HFF-Myc (cell line): ENCODE data around the gene HRK.

ENCODE experiments used
- DNase-seq: peaks from one replicate; pipeline ENCODE4 v3.0.0-alpha.2; 2011; ENCODE audit warnings: low read depth; ENCODE audit errors: extremely low read depth
- H3K4me3 ChIP-seq: replicated peaks from 2 replicates; pipeline ENCODE4 v1.5.1; 2011; ENCODE audit warnings: low read depth, mild to moderate bottlenecking, control low read depth, low read length
- CTCF ChIP-seq: IDR thresholded peaks from 2 replicates; pipeline ENCODE4 v1.5.1; 2012; ENCODE audit warnings: mild to moderate bottlenecking, low read depth, low read length, control low read depth; ENCODE audit errors: missing control alignments

The HRK gene

GRCh38 chr12:116880213-116880816 is 926 bp downstream of the HRK start:
- no peak for TF ChIP-seq CTCF
- no peak for DNase-seq
- peak overlapping the region; percentile 24; the same call in 1 of the 2 replicates for H3K4me3 ChIP-seq

- no peak overlapping the region for H3K4me3 ChIP-seq
- TF ChIP-seq CTCF: no peak
- no peak for DNase-seq
Measured at GRCh38 chr12:116879509-116880212, 1.6 kb downstream of the HRK start.

GRCh38 chr12:116878567-116879508 is 2.4 kb downstream of the HRK start:
- DNase-seq: no peak
- no peak overlapping the region for H3K4me3 ChIP-seq
- TF ChIP-seq CTCF: no peak

- no peak overlapping the region for H3K4me3 ChIP-seq
- DNase-seq: no peak
- TF ChIP-seq CTCF: no peak
Measured at GRCh38 chr12:116876151-116876869, 4.9 kb downstream of the HRK start.

GRCh38 chr12:116874324-116874995 is 6.8 kb downstream of the HRK start:
- DNase-seq: no peak
- no peak overlapping the region for H3K4me3 ChIP-seq
- TF ChIP-seq CTCF: no peak

GRCh38 chr12:116870306-116870705 is 10.9 kb downstream of the HRK start:
- TF ChIP-seq CTCF: no peak
- no peak for DNase-seq
- no peak overlapping the region for H3K4me3 ChIP-seq
